Measurements from ENCODE around the gene FBH1.
"Not testable (repeated sequence)": the region's sequence is repeated elsewhere in the genome, so short reads cannot be mapped to it uniquely, and the experiment has no call there.

FBH1 gene

DNA sequence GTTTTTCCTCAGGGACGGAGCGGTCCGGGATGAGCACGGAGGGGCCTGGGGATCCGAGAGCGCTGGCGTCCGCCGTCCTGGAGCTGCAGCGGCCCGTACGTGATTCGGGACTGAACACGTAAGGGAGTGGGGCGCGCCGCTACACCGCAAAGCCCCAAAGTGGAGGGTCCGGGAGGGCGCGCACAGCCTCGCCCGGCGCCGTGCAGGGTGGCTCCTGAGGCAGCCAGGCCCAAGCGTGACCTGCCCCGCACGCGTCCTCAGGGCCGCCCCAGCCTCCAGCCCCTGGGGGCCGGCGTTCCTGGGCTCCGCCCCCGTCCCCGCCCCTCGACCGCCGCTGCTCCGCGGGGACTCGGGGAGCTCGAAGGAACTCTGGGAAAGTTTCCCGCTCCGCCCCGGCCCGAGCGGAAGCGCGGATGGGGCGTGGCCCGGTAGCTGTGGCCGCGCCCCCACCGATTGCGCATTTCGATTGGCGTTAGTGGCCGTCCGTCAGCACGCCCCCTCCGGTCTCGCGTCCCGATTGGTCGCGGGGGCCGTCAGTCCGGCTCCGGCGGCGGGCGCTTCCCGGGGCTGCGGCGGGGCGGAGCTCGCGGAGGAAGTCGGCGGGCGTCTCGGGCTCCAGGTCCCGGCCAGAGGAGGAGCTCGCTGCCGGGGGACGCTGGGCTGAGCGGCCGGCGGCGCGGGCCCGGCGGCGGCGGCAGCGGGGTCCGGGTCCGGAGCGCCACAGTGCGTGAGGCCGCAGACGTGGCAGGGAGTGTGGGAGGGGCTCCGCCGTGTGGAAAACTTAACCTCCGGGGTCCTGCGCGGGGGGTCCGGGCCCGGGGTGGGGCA lies at the start of gene FBH1, which contains the start of gene ANKRD16:
TSS of gene FBH1 (plus strand) at position 620 of the 828 bp plus-strand sequence. CDS start at position 723, 103 bp downstream.
TSS of gene ANKRD16 (minus strand) at position 270 of the 828 bp plus-strand sequence. CDS start 539 bp downstream, outside the sequence.
- peak; percentile 89 for DNase-seq

DNA sequence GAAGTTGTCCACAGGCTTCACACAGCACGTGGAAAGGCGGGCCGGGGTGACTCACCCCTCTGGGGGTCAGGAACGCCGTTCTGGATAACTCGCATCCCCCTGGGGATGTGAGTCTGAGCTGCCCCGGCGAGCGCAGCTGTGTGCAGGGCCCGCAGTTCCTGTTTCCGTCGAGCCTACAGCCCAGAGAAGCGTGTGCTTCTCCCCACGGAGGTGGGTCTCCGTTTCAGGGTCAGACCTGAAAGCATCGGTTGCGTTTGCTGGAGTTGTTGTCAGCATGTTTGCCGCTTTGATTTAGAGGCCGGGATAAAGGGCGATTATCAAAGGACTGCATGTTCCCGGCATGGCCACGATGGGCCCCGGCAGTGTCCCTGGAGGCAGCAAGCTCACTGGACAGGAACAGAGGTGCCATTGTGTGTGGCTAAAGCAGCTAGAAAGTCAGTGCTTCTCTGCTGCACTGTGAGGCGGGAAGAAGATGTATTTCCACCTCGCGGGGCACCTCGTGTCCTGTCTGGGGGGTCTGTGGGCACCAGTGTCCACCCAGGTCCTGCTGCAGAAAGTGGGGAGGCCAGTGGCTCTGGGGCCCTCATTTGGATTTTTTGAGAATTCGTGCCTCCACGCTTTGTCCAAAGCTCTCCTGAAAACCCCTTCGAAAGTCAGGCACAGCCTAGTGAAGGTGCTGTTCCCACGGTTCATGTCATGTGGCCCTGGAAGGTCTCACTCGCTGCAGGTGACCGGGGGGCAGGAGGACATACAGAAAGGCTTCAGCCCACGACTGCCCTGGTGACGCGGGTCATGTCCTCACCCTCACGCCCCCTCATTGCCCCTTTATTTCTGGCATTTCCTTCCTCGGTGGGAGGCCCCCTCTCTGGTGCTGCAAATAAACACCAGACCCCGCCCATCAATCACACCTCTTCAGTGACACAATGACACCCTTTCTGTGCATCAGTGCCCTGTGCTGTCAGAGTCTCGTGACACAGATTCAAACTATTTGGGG lies 49.4 kb upstream of the FBH1 start:
- DNase-seq: peak; percentile 19

DNA sequence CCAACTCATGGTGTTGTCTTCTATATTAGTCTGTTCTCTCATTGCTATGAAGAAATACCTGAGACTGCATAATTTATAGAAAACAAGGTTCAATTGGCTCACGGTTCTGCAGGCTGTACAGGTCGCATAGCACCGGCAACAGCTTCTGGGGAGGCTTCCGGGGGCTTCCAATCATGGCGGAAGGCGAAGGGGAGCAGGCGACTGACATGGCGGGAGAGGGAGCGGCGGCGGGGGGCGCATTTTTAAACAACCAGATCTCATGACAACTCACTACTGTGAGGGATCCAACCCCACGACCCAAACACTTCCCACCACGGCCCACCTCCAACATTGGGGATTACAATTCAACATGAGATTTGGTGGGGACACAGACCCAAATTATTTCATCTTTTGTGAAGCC lies 48.1 kb upstream of the FBH1 start:
- DNase-seq: no peak

DNA sequence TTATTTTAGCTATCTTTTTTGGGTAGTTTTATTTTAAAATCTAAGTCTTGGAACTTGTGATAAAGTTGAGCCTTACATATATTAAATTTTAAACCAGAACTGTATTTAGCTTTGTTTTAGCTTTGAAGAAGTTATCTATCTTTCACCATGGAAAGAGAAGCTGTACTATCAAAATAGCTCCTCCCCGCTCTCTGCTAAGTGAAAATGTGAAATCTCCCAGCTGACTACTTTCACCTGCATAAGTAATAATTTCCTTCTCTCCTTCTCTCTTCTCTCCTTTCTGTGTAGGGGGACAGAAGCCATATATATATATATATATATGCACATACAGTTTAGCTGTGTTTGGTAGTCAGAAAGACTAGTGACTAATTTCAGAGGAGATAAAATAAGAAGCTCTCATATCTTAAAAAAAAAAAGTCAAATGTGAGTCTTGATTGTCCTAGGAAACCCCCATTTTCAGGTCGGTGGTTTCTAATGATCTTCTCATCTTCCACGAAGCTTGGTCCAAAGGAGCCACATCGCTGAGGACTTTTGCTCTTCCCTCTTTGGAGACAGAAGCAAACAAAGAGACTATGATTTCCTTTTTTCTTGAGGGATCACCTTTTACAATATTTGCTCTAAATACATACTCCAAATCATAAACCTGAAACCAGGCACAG lies 46.2 kb upstream of the FBH1 start:
- DNase-seq: no peak

DNA sequence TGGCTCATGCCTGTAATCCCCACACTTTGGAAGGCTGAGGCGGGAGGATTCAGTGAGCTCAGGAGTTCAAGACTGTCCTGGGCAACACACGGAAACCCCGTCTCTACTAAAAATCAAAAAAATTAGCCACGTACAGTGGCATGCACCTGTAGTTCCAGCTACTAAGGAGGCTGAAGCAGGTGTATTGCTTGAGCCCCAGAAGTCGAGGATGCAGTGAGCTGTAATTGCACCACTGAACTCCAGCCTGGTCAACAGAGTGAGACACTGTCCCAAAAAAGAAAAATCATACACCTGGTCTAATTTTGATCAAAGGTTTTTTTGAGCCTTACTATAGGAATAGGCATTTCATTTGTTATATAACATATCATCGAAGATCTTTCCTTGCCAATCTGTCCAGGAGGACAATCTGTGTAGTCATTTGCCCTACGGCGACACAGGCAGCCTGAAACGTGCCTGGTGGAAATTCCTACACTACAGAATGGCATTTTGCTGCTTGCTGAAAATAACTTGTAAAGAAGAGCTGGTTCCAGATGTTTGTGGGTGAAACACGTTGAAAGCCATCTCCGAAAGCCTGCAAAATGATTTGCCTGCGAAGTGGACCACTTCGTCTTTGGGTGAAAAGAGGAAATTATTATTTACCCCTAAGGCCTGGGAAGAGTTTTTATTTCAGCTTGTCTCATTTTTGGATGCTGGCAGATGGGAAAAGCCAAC lies 45.5 kb upstream of the FBH1 start:
- DNase-seq: no peak

DNA sequence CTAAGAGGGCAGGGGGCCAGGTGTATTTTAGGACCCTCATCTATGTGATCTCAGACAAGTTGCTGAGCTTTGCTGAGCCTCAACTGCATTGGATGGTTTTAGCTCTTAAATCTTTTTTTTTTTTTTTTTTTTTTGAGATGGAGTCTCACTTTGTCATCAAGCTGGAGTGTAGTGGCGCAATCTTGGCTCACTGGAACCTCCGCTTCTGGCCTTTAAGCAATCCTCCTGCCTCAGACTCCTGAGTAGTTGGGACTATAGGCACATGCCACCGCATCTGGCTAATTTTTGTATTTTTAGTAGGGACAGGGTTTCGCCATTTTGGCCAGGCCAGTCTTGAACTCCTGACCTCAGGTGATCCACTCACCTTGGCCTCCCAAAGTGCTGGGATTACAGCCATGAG lies 43.4 kb upstream of the FBH1 start:
- DNase-seq: not testable (repeated sequence)

DNA sequence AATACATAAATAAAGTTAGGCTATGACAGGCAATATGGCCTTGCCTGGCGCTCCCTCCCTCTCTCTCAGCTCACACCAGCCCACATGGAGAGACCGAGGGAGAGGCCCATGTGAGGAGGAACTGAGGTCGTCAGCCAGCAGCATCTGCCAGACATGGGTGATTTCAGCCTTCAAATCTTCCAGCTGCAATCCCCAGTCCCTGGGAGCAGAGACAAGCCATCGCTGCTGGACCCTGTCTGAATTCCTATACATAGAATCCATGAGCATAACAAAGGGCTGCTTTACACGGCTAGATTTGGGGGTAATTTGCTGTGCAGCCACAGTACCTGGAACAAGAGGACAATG lies 35.9 kb upstream of the FBH1 start:
- DNase-seq: no peak

DNA sequence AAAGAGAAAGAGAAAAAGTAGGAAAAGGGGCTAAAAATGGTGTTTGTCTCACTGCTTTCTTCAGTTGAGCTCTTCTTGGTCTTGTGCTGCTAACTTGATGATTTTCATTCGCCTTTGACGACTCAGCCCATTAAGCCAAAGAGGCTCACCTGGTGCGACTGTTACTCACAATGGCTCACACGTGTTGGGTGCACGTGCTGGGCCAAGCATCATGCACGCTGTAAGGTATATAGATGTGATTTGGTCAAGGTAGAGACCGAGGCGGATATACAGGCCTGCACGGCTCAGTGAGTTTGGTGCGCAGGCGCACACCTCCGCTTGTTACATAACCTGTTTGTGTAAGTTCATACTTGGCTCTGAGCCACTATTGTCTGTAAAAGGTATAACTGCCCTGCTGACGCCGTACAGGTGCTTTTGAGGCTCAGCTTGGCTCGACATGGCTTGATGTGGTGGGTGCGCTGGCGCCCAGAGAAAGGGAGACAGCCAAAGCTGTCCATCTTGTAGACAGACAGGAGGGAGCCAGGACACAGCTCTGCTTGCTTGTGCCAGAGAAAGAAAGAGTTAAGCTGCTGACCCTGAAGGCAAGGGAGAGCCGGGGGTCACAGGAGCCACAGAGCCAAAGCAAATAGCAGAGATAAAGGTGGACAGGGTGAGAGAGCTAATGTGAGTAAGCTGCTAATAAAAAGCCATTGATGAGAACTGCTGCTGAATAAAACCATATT lies 33.9 kb upstream of the FBH1 start:
- no peak for DNase-seq

DNA sequence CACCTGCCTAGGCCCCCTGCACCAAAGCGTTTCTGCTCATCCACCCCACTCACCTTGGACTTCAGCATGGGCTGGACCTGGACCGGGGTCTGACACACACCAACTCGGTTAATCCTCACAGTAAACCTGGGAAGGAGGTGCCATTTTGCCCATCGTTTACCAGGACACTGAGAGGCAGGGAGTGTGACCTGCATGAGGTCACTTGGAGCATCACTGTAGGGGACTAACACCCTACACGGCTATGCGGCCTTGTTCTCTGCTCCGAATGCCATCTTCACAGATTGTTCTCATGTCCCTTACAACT lies 33.4 kb upstream of the FBH1 start:
- no peak for DNase-seq

DNA sequence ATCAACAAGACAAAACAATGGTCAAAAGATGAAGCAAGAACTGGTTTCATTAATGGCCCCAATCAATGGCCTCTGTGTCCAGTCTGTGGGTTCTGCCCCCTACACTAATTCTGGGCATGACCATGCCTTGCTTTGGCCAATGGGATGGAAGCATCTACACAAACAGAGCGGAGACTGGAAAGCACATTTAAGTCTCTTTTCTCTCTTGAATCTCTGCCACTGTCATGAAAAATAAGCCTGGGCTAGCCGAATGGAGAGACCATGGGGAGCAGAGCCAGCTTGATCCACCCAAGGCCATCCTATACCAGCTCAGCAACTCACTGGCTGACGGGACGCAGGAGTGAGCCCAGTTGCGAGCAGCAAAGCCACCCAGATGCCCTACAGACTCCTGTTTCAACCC lies 31.2 kb upstream of the FBH1 start:
- DNase-seq: no peak

DNA sequence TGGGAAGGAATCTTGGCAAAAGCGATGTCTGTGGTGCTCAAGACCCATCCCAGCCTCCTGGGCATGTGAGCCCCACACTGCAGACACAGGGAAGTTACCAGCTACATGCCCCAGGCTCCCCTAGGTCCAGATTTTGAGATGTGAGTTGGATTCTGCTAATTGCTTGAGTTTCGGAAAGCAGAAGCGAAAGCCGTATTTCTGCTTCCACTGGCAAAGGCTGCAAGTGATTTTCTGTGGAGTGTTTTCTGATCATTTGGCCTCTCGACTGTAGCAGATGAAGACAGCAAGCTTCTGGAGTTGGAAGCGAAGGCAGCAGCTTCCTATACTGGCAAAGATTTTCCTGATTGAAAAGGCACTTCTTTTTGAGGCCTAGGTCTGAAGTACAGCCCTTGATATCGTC lies 30.0 kb upstream of the FBH1 start:
- no peak for DNase-seq

DNA sequence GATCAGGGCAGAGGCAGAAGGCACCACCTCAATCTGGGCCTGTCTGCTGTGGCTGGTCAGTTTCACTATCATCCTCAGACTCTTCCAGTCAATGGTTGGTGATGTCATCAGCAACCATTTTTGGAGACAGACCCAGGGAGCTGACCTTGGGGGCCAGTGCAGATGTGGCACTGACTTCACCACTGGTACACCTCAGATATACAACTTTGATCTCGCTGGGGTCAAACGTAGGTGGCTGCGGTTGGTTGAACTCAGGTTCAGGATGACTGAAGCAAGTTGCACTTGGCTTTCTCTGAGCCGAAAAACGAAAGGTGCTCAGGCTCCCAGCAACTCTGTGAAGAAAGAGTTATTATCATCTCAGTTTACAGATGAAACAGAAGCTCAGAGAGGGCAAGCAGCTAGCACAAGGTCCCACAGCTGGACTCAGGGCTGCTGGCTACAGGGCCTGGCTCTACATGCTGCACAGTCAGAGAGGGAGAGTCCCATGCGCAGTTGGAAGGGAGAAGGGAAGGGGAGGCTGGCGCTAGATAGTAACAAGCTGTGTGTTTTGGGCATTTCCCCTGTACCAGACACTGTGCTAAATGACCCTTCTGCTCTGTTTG lies 27.6 kb upstream of the FBH1 start:
- no peak for DNase-seq

DNA sequence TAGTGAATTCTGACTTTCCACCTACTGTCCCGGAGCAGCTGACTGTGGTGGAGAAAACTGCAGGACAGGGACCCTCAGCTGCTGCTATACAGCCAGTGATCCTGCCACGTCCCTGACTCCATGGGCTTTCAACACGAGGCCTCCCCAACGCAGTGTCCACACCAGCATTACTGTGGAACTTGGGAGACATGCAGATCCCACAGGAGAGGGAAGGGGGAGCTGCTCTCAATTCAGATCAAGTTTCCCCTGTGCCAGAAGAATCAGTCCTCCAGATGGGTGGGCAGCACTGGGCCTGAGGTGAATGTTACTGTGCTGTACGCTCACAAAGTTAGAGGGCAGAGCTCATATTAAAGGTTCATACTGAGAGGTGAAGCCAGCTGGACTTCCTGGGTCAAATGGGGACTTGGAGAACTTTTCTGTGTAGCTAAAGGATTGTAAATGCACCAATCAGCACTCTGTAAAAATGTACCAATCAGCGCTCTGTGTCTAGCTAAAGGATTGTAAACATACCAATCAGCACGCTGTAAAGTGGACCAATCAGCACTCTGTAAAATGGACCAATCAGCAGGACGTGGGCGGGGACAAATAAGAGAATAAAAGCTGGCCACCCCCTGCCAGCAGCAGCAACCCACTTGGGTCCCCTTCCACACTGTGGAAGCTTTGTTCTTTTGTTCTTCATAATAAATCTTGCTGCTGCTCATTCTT lies 26.9 kb upstream of the FBH1 start:
- DNase-seq: not testable (repeated sequence)

DNA sequence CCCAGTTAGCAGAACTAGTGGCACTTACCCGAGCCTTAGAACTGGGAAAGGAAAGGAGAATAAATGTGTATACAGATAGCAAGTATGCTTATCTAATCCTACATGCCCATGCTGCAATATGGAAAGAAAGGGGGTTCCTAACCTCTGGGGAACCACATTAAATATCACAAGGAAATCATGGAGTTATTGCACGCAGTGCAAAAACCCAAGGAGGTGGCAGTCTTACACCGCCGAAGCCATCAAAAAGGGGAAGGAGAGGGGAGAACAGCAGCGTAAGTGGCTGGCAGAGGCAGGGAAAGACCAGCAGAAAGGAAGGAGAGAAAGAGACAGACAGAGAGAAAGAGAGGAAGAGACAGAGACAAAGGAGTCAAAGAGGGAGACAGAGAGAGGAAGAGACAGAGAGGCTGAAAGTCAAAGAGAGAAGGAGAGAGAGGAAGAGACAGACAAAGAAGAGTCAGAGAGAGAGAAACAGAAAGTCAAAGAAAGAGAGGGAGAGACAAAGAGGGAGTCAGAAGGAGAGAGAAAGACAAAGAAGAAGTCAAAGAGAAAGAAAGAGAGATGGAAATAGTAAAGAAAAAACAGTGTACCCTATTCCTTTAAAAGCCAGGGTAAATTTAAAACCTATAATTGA lies 23.5 kb upstream of the FBH1 start:
- DNase-seq: not testable (repeated sequence)

DNA sequence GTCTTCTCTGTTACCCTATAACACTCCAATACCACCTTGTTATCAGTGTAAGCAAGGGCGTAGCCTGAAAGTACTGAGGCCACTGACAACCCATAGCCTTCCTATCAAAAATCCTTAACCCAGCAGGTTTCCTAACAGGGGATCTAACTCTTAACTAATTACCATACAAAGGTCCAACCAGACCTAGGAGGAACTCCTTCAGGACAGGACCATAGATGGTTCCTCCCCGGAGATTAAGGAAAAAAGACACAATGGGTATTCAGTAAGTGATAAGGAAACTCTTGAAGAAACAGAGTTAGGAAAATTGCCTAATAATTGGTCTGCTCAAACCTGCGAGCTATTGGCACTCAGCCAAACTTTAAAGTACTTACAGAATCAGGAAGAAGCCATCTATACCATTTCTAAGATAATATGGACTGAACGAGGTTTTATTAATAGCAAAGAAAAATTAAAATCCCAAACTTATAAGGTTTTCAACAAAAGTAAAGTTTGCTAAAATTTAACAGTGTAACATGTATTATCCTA lies 22.9 kb upstream of the FBH1 start:
- not testable (repeated sequence) for DNase-seq

DNA sequence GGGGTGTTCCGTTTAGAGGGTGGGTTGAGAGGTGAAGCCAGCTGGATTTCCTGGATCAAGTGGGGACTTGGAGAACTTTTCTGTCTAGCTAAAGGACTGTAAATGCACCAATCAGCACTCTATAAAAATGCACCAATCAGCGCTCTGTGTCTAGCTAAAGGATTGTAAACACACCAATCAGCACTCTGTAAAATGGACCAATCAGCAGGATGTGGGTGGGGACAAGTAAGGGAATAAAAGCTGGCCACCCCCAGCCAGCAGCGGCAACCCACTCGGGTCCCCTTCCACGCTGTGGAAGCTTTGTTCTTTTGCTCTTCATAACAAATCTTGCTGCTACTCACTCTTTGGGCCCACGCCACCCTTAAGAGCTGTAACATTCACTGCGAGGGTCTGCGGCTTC lies 21.7 kb upstream of the FBH1 start:
- DNase-seq: not testable (repeated sequence)

DNA sequence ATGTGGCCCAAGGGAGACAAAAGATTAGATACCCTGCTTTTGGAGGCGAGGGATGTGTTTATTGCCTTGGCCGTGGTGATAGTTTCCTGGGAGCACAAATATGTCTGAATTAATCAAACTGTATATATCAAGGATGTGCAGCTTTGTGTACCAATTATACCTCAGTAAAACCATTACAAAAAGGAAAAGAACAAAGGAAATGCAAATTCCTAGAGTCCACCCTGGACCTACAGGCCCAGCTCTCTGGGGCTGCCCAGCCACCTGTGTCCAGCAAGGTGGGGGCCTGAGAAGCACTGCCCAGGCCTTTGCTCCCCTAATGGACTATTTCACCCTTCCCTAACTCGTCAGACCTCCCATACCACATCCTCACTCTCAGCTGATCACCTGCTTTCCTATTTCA lies 20.9 kb upstream of the FBH1 start:
- no peak for DNase-seq

DNA sequence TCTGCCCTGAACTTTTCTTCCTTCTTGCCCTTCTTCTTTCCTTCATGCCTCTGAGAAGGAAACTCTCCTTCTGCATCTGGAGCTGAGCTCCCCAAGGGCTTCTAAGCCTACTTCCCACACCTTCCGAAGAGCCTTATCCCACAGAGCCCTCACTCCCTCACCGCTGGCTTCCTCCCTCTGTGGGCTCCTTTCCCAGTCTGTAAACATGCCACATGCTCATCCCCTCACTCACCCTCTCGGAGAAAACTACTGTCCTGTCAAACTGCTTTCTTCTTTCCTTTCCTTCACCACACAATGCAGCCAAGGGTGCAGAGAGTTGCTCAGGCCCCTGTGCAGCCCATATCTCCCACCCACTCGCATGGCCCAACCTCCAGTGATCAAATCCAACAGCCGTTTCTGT lies 18.4 kb upstream of the FBH1 start:
- no peak for DNase-seq

DNA sequence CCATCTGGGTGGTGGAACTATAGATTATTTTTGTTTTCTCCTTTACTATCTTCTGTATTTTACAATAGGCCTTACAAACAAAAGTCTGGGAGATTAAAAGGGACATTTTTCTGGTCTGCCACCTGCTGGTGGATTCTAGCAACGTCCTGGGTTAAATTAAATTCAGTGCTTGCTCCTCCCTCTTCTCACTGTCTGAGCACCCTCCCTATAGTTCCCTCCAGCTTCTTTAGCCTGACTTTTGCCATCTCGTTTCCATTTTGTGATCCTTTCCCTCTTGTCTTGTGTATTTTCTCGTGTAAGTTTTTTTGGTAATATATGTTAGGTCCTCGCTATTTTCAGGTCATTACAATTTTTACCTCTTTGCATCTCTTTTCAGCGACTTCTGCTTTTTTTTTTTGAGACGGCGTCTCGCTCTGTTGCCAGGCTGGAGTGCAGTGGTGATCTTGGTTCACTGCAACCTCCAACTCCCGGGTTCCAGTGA lies 16.5 kb upstream of the FBH1 start:
- peak; percentile 9 for DNase-seq

DNA sequence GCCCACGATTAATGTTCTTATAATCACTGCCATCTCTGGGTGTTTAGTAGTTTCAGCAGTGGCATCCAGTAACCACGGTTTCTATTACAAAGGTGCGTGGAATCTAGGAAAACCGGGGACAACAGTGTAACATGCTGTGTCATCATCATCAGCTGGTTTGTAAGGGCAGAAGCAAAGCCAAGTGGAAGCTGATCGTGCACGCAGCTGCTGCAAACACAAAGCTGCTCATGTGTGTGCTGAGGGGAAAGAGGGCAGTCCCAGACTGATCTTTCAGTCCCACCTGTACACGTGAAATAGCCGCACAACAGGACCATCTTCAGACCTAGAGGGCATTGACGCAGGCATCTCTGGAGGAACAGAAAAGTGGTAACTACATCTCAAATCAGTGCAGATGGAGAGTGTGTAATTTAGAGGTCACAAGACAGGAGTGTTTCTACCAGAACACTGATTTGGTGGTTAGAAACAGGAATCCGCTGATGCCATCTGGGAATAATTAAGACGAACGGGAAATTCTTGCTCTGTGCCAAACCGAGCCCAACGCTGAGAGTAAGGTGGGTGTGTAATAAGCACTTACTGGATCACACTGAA lies 13.8 kb upstream of the FBH1 start:
- no peak for DNase-seq

Measured in DMS153 (cell line).